GM12872 (cell line): ENCODE results near the gene TRIM26.

Source experiments
- CTCF ChIP-seq: IDR thresholded peaks from 3 replicates; pipeline ENCODE4 v1.5.1; 2011; ENCODE audit warnings: low read depth, mild to moderate bottlenecking, low read length, moderate library complexity; ENCODE audit not compliant: insufficient read depth

TRIM26 gene

DNA sequence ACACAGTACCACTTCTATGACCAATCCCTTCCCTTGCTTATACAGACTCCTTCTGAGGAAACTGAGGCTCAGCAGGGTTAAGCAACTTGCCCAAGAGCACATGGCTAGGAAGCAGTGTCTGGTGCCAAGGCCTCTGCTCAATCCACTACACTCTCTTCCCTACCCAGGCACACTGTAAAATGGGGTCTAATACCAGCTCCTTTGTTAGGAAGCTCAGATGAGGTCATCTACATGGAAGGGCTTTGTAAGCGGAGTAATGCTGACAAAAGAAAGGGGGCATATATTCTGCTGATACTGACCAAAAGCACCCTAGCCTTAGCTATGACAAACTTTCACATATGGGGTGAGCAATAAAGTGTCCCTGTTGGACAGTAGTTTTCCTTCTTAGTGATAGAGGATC, 9.1 kb downstream of the TRIM26 start:
- no peak for TF ChIP-seq CTCF

GRCh38 chr6:30202366-30202765, 10.8 kb downstream of the TRIM26 start:
- TF ChIP-seq CTCF = no peak

GRCh38 chr6:30200551-30201281, 12.5 kb downstream of the TRIM26 start:
- no peak for TF ChIP-seq CTCF

DNA sequence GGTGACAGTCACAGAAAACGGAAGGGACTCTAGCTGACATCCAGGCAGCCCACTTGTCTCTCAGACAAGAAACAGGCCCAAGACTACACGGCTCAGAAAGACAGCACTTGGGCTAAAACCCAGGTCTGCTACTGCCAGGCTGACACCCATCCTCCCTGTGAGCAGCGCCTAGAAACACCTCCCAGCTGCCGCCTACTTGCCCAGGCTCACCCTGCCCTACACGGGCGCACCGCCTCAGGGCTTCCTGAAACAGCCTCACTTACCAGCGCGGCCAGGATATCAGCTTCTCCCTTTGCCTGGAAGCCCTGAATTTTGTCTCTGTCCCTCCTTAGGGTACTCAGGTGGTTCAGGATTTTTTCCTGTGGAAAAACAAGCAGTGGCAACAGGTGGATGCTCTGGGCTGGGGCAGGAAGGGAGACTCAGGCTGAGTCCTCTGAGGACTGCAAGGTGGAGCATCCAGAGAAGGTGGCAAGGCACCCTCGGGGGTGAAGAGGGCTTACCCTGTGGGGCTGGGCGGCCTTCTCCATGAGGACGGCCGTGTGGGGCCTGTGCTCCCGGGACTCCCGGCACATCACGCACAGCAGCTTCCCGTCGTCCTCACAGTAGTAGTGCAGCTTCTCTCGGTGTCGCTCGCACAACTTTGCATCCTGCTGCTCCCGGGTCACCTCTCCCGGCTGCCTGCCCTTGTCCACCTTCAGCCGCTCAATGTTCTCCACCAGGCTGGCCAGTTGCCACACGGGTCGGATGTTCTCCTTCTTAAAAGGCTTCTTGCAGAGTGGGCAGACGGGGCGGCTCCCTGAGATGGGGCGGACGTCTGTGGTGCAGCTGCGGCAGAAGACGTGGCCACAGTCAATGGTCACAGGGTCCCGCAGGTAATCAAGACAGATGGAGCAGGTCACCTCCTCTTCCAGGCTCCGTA, 14.8 kb downstream of the TRIM26 start:
- TF ChIP-seq CTCF = no peak

DNA sequence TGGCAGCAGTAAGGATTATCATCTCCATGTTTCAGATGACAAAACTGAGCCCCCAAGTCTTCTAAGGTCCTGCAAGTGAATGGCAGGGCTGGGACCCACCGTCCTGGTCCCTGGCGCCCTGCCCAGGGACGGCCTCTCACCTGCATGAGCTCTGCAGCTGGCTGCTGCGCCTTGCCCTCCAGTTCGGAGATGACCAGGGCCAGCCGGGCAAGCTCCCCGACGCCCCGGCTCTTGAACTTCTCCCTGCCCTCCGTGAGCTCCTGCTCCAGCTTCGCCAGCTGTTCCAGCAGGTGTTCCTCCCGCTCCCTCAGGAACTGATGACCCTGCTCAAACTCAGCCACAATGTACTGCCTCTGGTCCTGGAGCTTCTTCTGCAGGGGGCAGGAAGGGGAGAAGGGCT, 16.8 kb downstream of the TRIM26 start:
- TF ChIP-seq CTCF = no peak

DNA sequence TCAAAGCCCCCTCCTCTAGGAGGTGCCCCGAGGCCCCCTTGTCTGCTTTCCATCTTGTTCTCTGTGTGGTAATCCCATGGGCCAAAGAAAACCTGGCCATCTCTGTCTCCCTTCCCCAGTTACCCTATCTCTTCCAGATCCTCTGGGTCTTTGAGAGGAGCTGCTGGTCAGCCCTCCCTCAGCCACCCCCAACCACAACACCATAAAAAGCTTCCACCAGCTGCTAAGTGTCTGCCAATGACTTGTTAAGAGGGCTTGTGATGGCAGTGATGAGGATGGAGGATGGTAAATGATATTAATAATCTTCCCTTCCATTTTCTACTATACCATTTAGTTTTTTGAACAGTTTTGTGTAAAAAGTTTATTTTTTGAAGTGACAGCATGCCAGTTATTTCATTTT, 17.3 kb downstream of the TRIM26 start:
- TF ChIP-seq CTCF = no peak
